ENCODE measurements around the gene OR10G3. TPM values are rescaled to one million over a fixed set of nuclear protein-coding genes. Genes with fewer than 3 reads are reported as not detected.

The OR10G3 gene
- total RNA-seq, 1 donor from 2014 or later, result not detected

GRCh38 chr14:21537090-21537424, 42.8 kb downstream of the OR10G3 start:
- intact Hi-C loops (cut with micrococcal nuclease), result no loop called here
- ATAC-seq (no peak), DNase-seq (no peak)

DNA sequence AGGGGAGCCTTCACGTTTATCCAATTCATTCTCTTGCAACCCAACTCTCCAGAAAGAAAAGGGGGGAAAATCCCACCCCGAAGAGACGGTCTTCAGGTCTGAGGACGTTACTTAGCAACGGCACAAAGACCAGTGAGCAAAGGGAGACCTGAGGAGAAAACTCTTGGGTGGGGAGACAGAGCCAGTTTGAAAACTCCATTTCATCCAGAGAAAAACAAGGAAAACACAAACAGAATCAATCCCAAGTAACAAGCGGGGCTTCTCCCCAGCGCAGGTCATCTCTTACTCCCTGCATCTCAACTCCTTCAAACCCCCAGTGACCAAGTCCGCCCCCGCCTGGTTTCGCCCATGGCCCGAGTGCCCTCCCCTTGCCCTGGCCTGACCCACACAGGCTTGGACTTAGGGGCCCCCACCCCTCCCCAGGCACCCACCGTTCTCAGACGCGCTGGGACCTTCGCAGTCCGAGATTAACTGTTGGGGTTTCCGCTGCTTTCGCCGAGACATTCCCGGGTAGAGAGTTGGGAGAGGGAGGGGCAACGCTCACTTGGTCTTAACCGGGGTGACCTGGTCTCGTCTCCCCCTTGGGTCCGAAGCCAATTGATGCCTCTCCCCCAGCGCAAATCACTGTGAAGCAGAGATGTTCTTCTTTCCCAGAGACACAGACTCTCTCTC, 43.3 kb downstream of the OR10G3 start:
- intact Hi-C loops (cut with micrococcal nuclease), result no loop called here
- DNase-seq, result no peak
- ATAC-seq, result no peak

- ATAC-seq (no peak), DNase-seq (no peak)
- intact Hi-C loops (cut with micrococcal nuclease), result no loop called here
These were observed 44.1 kb downstream of the OR10G3 start for GRCh38 chr14:21535545-21536417.

DNA sequence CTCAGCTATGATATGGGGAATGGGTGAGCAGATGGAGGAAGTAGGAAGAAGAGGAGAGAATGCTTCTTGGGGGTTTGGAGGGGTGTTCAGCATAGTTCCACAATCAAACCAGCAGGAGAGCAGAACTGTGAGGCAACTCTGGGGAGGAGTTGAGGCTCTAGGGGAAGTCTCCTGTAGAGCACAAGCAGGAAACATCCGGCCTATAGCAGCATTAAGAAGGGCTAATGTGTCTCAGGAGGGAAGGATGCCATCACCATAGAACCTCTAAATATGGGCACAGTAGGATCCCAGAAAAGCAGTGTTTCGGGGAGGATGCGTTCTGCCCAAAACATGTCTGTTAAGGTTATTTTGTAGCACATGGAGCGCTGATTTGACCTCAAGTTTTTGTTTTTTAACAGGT, 45.3 kb downstream of the OR10G3 start:
- intact Hi-C loops (cut with micrococcal nuclease), result no loop called here
- no peak for DNase-seq
- ATAC-seq, result no peak

DNA sequence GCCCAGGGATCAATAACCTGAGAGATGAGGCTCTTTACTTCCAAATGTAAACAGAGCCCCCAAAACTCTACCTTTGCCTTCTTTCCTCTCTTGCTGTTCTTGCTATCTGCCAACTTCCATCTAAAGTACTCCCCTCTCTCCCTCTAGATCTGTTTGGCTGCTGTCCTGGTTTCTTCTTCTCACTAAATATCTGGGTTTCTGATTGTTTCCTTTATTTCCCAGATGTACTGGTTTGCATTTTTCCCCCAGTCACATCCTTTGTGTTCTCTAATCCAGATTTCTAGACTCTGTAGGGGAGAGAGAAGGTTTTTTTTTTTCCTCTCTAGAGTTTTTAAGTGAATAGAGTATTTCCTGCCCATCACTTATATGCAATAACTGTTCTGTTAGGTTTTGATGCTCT, 46.6 kb downstream of the OR10G3 start:
- DNase-seq, result no peak
- ATAC-seq, result no peak
- intact Hi-C loops (cut with micrococcal nuclease), result no loop called here

- intact Hi-C loops (cut with micrococcal nuclease), result no loop called here
- DNase-seq (no peak), ATAC-seq (no peak)
These were observed 50.4 kb downstream of the OR10G3 start for GRCh38 chr14:21529515-21529914.

DNA sequence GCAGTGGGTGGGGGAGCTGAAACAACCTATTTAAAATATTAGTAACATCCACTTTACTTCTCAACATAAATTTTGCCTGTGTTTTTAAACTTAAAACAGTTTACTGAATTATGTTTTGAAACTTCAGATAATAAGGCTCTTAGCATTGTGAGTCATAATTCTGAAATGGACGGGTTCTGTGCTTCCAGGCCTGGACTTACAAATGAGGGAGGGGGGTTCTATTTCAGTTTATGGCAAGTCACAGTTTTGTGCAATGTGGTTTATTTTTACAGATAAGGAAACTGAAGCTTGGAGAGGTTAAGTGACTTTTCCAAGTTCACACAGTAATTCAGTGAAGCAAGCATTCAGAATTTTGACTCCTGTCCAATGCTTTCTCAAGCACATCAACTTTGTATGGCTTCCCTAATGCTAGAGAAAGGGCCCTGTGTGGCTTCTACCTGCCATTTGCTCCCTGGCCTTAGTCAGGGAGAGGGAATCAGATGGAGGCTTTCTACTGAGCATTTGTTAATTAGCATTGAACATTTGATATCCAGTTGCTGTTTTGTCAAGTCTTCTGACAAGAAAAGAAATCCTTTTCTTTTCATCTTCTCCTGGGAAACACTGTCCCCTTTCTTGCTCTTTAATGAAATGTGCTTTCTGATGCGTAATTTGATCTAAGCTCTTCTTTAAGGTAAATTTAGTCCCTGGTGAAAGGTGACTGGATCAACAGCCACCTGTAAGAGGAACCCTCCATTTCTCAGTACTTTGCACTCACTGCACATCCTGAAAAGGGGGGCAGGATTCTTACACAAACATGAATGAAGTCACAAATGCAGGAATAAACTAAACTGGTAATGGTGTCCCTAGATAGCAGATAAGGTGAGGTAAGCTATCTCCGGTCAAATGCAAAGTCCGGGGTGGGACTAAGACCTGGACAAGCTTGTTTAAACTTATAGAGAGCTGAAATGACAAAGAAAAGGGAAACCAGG, 51.2 kb downstream of the OR10G3 start:
- DNase-seq (no peak), ATAC-seq (no peak)
- intact Hi-C loops (cut with micrococcal nuclease), result no loop called here

- ATAC-seq (no peak), DNase-seq (no peak)
- intact Hi-C loops (cut with micrococcal nuclease), result no loop called here
These were observed 52.6 kb downstream of the OR10G3 start for GRCh38 chr14:21527318-21527679.

GRCh38 chr14:21526672-21527317, 53.1 kb downstream of the OR10G3 start:
- DNase-seq, result no peak
- peak; percentile 5 for ATAC-seq
- intact Hi-C loops (cut with micrococcal nuclease), result no loop called here

- intact Hi-C loops (cut with micrococcal nuclease), result no loop called here
- ATAC-seq (peak; percentile 97), DNase-seq (peak; percentile 78)
These were observed 53.8 kb downstream of the OR10G3 start, which contains the start of gene SALL2 for GRCh38 chr14:21525962-21526671. TSS of gene SALL2 (minus strand) at chr14:21526346. CDS start at chr14:21526127, 219 bp downstream.

GRCh38 chr14:21525571-21525961, 54.3 kb downstream of the OR10G3 start:
- peak; percentile 54 for ATAC-seq
- intact Hi-C loops (cut with micrococcal nuclease), result no loop called here
- DNase-seq, result no peak

DNA sequence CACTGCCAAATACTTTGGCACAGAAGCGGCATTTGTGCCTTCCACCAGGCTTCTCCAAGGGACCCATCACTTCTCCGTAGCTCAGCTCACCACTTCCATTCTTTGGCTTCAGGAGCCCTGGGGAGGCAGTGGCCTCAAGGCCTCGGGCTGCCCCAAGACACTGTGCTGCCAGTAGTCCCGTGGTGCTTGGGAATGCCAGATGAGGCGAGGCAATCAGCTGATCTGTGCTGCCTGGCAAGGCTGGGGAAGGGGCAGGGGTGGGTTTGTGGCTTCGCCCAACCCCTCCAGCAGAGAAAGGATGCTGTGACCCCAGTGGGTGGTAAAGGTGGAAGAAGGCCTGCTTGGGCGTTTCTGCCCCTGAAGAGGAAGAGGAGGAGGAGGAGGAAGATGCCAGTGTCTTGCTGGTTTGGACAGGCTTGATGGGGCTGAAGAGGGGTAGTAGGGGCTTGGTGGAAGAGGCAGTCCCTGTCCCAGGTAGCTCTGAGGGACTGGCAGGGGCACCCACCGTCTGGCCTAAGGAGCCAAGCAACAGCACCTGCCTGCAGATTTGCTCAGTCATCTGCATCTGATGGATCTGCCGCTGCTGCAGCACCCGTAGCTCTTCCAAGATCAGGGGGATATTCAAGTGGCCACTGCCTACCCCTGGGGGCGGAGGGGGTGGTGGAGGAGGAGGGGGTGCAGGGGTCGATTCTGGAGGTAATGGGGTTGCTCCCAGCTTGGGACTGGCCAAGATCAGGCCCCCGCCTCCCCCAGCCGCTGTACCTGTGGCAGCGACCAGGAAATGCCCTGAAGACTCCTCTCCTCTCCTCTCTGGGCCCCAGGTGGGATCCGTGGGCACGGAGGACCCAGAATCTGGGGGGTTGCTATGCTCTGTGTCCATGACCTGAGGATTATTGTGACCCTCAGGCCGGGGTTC, 55.0 kb downstream of the OR10G3 start:
- ATAC-seq (no peak), DNase-seq (no peak)
- intact Hi-C loops (cut with micrococcal nuclease), result no loop called here

GRCh38 chr14:21523203-21523602, 56.7 kb downstream of the OR10G3 start:
- intact Hi-C loops (cut with micrococcal nuclease), result no loop called here
- no peak for DNase-seq
- no peak for ATAC-seq

- no peak for ATAC-seq
- intact Hi-C loops (cut with micrococcal nuclease), result no loop called here
- DNase-seq, result no peak
These were observed 58.4 kb downstream of the OR10G3 start for GRCh38 chr14:21521501-21521900.

DNA sequence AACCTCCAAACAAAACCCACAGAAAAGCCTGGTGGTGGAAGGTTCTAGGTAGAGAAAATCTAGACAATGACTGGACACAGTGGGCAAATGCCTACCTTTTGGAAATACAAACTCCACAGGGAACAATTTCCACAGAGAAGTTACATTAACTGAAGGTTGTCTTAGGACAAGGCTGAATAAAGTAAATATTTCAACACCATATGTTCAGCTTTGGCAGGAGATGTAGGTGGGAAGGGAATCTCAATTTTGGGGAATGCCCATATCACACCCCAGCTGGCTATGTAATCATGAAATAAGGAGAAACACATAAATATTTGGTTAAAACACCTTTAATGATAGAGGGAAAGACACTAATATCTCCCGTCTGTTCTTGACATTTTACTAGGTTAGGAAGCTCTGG, 59.1 kb downstream of the OR10G3 start:
- DNase-seq (no peak), ATAC-seq (no peak)
- intact Hi-C loops (cut with micrococcal nuclease), result no loop called here

DNA sequence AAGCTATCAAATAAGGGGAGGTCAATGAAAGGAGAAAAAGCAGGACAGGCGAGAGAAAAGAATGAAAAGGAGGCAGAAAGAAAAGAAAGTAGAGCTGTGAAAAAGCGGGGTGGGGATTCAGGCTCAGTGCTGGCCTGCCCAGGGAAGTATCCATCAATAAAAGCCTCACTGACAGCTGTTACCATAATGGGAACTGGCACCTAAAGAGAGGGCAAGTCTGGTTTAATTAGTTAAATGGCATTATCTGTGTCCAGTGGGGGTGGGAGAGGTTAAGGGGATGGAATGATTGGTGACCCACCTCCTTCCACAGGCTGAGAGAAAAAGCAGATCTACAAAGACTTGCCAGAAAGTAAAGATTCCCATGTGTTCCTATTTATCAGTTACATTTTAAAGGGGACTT, 61.2 kb downstream of the OR10G3 start:
- DNase-seq (no peak), ATAC-seq (no peak)
- intact Hi-C loops (cut with micrococcal nuclease), result no loop called here

Data from left ventricle myocardium superior (tissue), 1 donor.